Caki2 (cell line): ENCODE data around the gene APEH. TPM values are rescaled to one million over a fixed set of nuclear protein-coding genes. Genes with fewer than 3 reads are reported as not detected.

ENCODE experiments used
- DNase-seq: peaks from one replicate; pipeline ENCODE4 v3.0.0-alpha.2; 2015; ENCODE audit warnings: low read depth
- in situ Hi-C: cut with HindIII; loops from 2 replicates; pipeline ENCODE4 v1.10.0; 2016; ENCODE audit warnings: low sequenced_read_pairs, low pct_unique_long_range_greater_than_20kb, mixed read lengths
- total RNA-seq: library from RNA; depleted of rRNA; stranded (reverse); fragments of >200 nt; shearing (Covaris generic); gene quantifications from 2 replicates; pipeline ENCODE4 v1.2.3, GENCODE V29; 2014; ENCODE audit warnings: low replicate concordance; rRNA removed

Gene APEH
- 122 and 164 TPM in 2 replicates for total RNA-seq

GRCh38 chr3:49673715-49674496 is at the start of gene APEH:
Gene APEH (plus strand): TSS chr3:49674351. CDS start chr3:49674402, 51 bp downstream.
- in situ Hi-C loops = no loop called here

GRCh38 chr3:49625071-49625470 is 49.1 kb upstream of the APEH start:
- DNase-seq = no peak
- in situ Hi-C loops = no loop called here

More at GRCh38 chr3:49673715-49674496, at the start of gene APEH:
- DNase-seq = peak; percentile 93

DNA sequence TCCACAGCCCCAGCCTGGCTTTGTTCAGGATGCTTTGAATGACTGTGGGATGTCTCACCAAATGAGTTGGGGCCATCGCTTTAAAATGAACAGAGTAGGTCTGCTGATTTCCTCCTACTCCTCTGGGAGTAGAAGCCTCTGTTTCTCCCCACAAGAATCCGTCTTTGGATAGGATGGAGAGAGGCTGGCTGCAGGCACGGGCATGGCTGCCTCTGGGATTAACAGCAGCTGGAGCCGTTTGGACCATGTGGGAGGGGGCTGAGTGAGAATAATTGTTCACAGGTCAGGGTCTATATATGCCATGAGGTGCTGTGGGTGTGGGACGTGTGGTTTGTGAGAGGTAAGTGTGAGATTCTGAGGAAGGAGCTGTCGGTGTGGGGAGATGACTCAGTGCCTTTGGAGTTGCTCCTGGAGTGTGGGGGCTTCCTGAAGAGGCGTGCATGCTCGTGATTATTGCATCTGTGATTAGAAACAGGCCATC is 48.0 kb upstream of the APEH start:
- no peak for DNase-seq
- in situ Hi-C loops = no loop called here

GRCh38 chr3:49626796-49627195 is 47.4 kb upstream of the APEH start:
- in situ Hi-C loops = no loop called here
- no peak for DNase-seq

DNA sequence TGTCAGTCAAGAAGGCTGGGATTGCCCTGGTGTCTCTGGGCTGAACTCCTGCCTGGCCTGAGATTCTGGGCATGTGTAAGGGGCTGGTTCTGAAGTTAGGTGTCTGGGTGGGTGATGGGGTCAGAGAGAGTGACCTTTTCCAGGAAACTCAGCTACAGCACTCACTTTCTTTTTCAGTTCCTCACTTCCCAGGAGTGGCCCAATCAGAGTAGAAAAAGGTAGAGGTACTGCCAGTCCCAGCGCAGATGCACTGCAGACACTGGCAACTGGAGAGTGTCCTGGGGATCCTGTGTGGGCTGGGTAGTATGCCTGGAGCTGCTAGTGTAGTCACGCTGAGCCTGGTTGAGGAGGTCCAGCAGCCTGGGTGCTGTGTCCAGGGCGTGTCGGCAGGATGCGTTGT is 46.5 kb upstream of the APEH start:
- DNase-seq = no peak
- in situ Hi-C loops = no loop called here

- in situ Hi-C loops = no loop called here
- DNase-seq = no peak
These were observed 45.9 kb upstream of the APEH start for GRCh38 chr3:49628249-49628648.

DNA sequence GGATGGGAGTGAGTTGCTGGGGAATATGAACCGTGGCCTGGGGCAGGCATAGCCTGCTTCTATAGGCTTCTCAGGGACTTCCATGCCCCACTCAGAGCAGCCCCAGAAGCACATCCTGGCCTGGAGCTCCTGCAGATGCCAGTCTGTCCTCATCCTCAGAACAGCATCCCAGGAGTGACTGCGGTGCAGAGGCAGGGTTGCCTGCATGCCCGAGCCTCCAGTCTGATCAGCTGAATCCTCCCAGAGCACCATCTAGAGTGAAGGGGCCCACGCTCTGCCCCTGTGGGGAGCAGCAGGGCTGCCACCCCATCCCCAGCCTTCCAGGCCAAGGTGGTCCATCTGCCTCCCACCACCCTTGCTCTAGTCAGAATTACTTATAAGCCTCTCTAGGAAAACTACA is 44.7 kb upstream of the APEH start:
- in situ Hi-C loops = no loop called here
- no peak for DNase-seq

- no peak for DNase-seq
- in situ Hi-C loops = no loop called here
These were observed 44.3 kb upstream of the APEH start for GRCh38 chr3:49629866-49630265.

DNA sequence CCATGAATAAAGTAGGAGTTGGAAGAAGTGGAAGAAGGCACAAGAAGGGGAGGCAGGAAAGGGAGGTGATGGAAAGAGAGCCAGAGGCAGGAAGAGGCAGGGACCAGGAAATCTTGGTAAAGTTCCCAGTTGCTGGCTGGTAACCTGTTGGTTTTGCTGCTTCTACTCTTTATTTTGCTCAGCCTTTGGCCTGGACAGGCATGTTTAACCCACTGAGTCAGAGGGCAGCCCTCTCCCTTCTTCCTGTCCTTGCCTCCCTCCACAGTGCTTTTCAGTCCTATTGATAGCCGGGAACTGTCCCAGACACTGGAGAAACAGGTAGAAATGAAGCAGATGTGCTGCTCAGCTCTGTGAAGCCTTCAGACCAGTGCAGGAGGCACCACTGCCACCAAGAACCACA is 43.4 kb upstream of the APEH start:
- in situ Hi-C loops = no loop called here
- no peak for DNase-seq

DNA sequence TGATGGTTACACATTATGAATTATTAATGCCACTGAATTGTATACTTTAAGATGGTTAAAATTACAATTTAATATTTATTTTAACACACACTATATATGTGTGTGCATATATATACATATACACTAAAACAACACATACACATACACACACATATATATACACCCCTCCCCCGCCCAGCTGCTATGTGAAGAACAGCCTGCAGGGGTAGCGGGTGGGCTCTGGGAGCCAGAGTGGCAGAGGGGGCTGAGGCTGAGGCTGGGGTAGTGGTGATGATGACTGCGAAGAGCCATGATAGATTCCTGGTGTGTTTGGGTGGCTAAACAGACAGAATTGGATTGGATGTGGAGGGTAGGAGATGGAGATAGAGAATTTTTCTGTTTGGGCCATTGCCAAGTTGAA is 39.4 kb upstream of the APEH start:
- no peak for DNase-seq
- in situ Hi-C loops = no loop called here

DNA sequence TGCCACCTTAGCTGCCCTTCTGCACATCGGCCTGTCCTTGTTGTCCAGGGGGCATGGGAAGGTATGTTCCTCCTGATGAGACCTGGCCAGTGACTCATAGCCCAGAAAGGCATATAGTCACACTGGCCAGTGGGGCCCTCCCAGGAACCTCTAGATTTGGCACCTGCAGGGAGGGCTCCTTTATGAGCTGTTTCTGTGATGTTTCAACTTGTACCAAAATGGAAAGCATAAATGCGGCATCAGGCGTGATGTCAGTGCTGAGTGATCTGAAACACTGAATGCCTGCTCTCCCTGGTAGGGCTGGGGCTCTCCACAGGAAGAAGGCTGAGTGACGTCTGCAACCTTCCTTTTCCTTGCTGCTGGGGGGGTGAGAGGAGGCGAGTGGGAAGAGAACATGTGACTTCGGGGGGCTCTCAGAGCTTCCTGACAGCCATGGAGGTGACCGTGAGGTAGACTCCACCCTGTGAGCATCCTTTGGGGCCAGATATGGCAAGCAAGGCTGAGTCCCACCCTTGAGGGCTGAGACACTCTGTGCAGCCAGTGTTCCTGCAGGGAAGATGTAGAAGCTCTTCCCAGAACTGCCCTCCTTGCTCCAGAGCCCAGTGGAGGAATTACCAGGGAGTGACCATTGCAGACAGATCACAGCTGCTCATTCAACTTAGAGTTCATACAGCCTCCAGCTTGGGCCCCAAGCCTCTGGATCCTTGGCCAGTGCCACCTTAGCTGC is 37.1 kb upstream of the APEH start:
- no peak for DNase-seq
- in situ Hi-C loops = no loop called here

- in situ Hi-C loops = no loop called here
- DNase-seq = peak; percentile 15
These were observed 35.7 kb upstream of the APEH start for GRCh38 chr3:49638445-49638844.

- in situ Hi-C loops = no loop called here
- no peak for DNase-seq
These were observed 34.6 kb upstream of the APEH start for GRCh38 chr3:49639551-49639950.

DNA sequence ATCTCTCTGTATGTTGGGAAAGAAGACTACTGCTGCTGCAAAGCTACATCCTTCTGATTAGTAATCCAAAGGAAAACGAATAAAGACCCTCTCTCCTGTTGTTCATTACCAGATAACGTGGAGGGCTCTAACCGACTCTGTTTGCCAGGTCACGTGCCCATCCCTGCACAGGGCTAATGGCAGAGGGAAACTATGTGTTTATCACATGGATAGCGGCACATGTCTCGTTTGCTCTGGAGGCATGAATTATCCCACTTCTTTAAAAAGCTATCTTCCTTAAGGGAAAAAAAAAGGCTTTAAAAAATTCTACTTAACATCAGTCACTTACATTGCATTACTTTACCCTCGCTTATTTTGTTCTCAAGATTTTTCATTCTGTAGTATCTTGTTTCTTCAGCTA is 32.9 kb upstream of the APEH start:
- in situ Hi-C loops = no loop called here

DNA sequence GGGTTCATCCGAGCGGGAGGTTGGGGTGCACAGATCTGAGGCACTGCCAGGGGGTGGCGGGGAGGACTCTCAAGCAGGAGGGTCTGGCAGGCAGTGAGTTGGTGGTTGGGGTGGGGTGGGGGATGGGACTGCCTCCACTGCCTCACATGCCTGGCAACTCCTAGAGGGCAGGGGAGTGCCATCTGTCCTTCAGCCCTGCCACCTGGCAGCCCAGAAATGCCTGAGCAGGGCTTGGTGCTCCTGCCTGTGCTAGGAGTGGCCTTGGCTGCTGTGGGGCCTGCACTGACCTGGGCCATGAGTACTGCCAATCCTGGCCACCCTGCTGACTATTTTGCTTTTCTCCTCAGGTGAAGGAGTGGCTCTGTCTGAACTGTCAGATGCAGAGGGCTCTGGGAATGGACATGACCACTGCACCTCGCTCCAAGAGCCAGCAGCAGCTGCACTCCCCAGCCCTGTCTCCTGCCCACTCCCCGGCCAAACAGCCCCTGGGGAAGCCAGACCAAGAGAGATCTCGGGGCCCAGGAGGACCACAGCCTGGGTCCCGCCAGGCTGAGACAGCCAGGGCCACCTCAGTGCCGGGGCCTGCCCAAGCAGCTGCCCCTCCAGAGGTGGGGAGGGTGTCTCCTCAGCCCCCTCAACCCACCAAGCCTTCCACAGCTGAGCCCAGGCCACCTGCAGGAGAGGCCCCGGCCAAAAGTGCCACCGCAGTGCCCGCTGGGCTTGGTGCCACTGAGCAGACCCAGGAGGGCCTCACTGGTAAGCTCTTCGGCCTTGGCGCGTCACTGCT is 32.0 kb upstream of the APEH start:
- DNase-seq = no peak
- in situ Hi-C loops = no loop called here

More for the DNA sequence above, 32.9 kb upstream of the APEH start:
- DNase-seq = no peak

DNA sequence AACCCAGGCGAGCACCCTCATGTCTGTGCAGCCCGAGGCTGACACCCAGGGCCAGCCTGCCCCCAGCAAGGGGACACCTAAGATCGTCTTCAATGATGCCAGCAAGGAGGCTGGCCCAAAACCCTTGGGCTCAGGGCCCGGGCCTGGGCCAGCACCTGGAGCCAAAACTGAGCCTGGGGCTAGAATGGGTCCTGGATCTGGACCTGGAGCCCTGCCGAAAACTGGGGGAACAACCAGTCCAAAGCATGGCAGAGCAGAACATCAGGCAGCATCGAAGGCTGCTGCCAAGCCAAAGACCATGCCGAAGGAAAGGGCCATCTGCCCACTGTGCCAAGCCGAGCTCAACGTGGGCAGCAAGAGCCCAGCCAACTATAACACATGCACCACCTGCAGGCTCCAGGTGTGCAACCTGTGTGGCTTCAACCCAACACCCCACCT is 31.4 kb upstream of the APEH start:
- DNase-seq = no peak
- in situ Hi-C loops = no loop called here

DNA sequence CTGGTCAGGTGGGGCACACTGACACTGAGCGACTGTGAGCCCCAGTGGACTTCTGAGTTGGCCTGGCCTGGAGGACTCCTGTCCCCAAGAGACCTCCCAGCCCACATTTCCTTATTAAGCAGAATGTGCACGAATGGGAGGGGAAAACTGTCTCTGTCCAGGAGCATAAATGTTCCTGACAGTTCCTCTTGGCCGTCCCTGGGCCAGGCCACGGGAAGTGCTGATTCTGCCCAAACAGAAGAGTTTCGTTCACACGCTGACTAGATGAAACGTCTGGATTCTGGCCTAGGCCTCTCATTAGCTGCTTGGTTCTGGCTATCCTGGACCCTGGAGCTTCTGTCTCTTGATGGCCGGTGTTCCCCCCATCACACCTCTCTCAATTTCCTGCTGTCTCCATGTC is 29.5 kb upstream of the APEH start:
- in situ Hi-C loops = no loop called here
- DNase-seq = no peak

GRCh38 chr3:49646236-49646635 is 27.9 kb upstream of the APEH start:
- in situ Hi-C loops = no loop called here
- DNase-seq = no peak

DNA sequence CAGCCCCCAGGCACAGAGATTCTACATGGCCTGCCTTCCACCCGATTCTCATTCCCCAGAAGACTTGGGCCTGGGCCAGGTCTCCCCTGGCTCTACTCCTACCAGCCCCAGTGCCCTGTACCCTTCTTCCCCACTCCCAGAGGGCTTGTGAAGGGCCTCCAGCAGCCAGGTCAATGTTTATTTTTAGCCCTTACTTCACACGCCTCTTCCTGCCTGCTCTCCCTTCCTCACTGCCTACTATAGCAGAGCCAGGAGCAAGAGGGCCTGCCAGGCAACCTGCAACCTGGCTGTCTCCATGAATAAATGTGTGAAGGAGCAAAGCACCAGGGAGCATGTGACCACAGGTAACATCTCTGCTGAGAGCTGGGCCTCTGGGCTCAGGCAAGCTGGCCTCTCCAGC is 26.4 kb upstream of the APEH start:
- in situ Hi-C loops = no loop called here
- DNase-seq = no peak
